Heart left ventricle (tissue), 13 donors: ENCODE measurements around the gene BET1L.

ENCODE experiments used
- POLR2A ChIP-seq, 2 donors: fragments of 450-650 bp; IDR thresholded peaks; one replicate each; pipeline ENCODE4 v1.6.1; 2017; ENCODE audit warnings: antibody characterized with exemption in 2 of 2, mild to moderate bottlenecking in 2 of 2, moderate library complexity in 2 of 2
- TF ChIP-seq, protein P1 (sequence below), 12 donors: fragments of 200-600 bp; sonication (generic) in 4 of 12; IDR thresholded peaks; one replicate each; pipeline versions ENCODE4 v1.5.0 to v1.8.0; 2018 to 2022; ENCODE audit warnings: antibody characterized with exemption in 12 of 12, mild to moderate bottlenecking in 5 of 12
- donor health status: ischemic (EF 13 %, LVEDD 7.1; RV severe dilation, severe dysfunction).
- donor health status: DM: no; HTN: yes; CAD: no.
- donor health status: DM: no; HTN: no; CAD: no.
- donor health status: ischemic (EF 25% LVEDD 6.9; RV normal size, moderate dysfunction).
- donor health status: ischemic (EF 25% LVEDD 5.7; RV mildly dilated, moderate dysfunction).
- donor health status: ischemic (EF 35%, LVEDD 5.7; RV mildly dilated, moderate dysfunction).
- donor health status: nonischemic (EF 11% LVEDD 7.7; RV severe dilation, severe dysfunction).
- donor health status: DM: yes; HTN: yes; CAD: no.
- donor health status: PGD.
- donor health status: ischemic (EF 29% LVEDD 5.4; RV normal size, mild dysfunction).
- donor health status: nonischemic (EF 23%, LVEDD 6.1; RV moderate dilation, normal function).

GRCh38 chr11:211741-212140 lies 4.5 kb upstream of the BET1L start:
- TF ChIP-seq, protein P1, sequence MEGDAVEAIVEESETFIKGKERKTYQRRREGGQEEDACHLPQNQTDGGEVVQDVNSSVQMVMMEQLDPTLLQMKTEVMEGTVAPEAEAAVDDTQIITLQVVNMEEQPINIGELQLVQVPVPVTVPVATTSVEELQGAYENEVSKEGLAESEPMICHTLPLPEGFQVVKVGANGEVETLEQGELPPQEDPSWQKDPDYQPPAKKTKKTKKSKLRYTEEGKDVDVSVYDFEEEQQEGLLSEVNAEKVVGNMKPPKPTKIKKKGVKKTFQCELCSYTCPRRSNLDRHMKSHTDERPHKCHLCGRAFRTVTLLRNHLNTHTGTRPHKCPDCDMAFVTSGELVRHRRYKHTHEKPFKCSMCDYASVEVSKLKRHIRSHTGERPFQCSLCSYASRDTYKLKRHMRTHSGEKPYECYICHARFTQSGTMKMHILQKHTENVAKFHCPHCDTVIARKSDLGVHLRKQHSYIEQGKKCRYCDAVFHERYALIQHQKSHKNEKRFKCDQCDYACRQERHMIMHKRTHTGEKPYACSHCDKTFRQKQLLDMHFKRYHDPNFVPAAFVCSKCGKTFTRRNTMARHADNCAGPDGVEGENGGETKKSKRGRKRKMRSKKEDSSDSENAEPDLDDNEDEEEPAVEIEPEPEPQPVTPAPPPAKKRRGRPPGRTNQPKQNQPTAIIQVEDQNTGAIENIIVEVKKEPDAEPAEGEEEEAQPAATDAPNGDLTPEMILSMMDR (IDR thresholded peaks at IDR 0.05), result no peak
- TF ChIP-seq POLR2A (IDR thresholded peaks at IDR 0.05), result no peak
